ENCODE measurements around the gene SYCP2.

DNA sequence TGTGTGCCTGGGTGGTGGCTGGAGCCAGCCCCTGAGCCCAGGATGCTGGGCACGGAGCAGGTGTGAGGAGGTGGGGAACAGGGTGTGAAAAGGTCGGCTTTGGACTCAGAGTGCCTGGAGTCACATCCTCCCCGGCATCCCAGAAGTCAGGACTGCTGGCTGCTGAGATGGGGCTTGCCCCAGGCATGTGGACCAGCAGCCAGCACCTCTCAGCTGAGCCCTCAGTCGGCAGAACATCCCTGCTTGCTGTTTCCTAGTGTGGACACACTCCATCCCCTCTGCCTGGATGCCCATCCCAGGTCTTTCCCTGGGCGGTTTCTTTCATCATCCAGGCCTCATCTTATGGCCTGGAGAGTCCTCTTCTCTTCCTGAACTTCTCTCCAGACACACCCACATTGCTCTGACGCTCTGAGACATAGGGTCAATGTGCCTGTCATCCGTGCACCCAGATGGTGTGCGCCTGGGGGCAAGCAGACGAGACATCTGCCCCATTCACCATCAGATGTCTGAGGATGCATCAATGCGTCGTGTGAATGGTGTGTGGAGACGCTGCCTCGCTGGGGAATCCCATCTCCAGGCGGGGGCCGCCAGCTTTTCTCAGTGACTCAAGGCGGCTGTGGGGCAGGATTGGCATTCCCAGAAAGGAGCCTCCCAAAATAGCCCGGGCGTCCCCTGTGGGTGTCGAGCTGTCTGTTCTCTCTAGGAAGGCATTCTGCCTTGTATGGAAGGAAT lies 104.2 kb downstream of the SYCP2 start:
- TF ChIP-seq CTCF (IDR thresholded peaks at IDR 0.05), result no peak
- no peak for TF ChIP-seq POLR2A (IDR thresholded peaks at IDR 0.05)

Data from heart left ventricle (tissue), 13 donors.